Fibroblast of skin of back (primary cell): ENCODE measurements around the gene PNMT.
A peak's percentile ranks its signal among the peaks of the same experiment; 100 is the strongest.

Experiments
- DNase-seq: peaks from one replicate; pipeline ENCODE4 v3.0.0-alpha.2; 2013

The PNMT gene

GRCh38 chr17:39633570-39634183 is 34.6 kb upstream of the PNMT start:
- no peak for DNase-seq

GRCh38 chr17:39634384-39634871 is 33.8 kb upstream of the PNMT start:
- DNase-seq = peak; percentile 44

- DNase-seq = no peak
Measured at GRCh38 chr17:39635614-39636176, 32.6 kb upstream of the PNMT start.

- DNase-seq = no peak
Measured at GRCh38 chr17:39636587-39636926, 31.7 kb upstream of the PNMT start.

- peak; percentile 87 for DNase-seq
Measured at GRCh38 chr17:39636927-39637736, 31.1 kb upstream of the PNMT start, which contains the start of gene STARD3. TSS of gene STARD3 (plus strand) at chr17:39637144. CDS start at chr17:39653532, 16,388 bp downstream.

- DNase-seq = no peak
Measured at GRCh38 chr17:39638317-39638716, 29.9 kb upstream of the PNMT start.

GRCh38 chr17:39639043-39639442 is 29.2 kb upstream of the PNMT start:
- DNase-seq = no peak

- DNase-seq = no peak
Measured at GRCh38 chr17:39639566-39640458, 28.4 kb upstream of the PNMT start.

- DNase-seq = no peak
Measured at GRCh38 chr17:39640591-39641031, 27.6 kb upstream of the PNMT start.

GRCh38 chr17:39641097-39641496 is 27.2 kb upstream of the PNMT start:
- DNase-seq = no peak

- no peak for DNase-seq
Measured at GRCh38 chr17:39641883-39642282, 26.4 kb upstream of the PNMT start.

GRCh38 chr17:39642291-39643074 is 25.8 kb upstream of the PNMT start:
- DNase-seq = no peak

GRCh38 chr17:39643271-39643670 is 25.0 kb upstream of the PNMT start:
- DNase-seq = peak; percentile 51

GRCh38 chr17:39647256-39647655 is 21.0 kb upstream of the PNMT start:
- DNase-seq = no peak

GRCh38 chr17:39648616-39649366 is 19.5 kb upstream of the PNMT start:
- no peak for DNase-seq

- no peak for DNase-seq
Measured at GRCh38 chr17:39650121-39650579, 18.1 kb upstream of the PNMT start.

GRCh38 chr17:39651923-39652586 is 16.2 kb upstream of the PNMT start:
- no peak for DNase-seq

- no peak for DNase-seq
Measured at GRCh38 chr17:39652587-39653315, 15.5 kb upstream of the PNMT start.

GRCh38 chr17:39653316-39653661 is 15.0 kb upstream of the PNMT start:
- no peak for DNase-seq
